GM10248 (cell line): ENCODE results near the gene INTS14.

ENCODE experiments used
- CTCF ChIA-PET: fragments of 300-600 bp; sonication (Branson Sonifier 250); formaldehyde crosslinking; extraction: SDS; loops from one replicate; lab custom pipeline; 2021; ENCODE audit warnings: antibody characterized with exemption; lab: Yijun Ruan, JAX
- POLR2A ChIA-PET: fragments of 350-650 bp; sonication (Branson Sonifier 250); formaldehyde crosslinking; extraction: SDS; loops from one replicate; lab custom pipeline; 2020; ENCODE audit warnings: antibody characterized with exemption; lab: Yijun Ruan, JAX
- DNase-seq: peaks from one replicate; pipeline ENCODE4 v3.0.0; 2012; ENCODE audit errors: extremely low spot score
- TF ChIP-seq, protein P1 (sequence below): IDR thresholded peaks from 2 replicates; pipeline ENCODE4 v1.5.1; 2012; ENCODE audit warnings: mild to moderate bottlenecking, low read depth; ENCODE audit errors: extremely low read depth, missing control alignments, control extremely low read depth

INTS14 gene

GRCh38 chr15:65651831-65652749 lies 41.2 kb upstream of the INTS14 start:
- no peak for DNase-seq
- TF ChIP-seq, protein P1, sequence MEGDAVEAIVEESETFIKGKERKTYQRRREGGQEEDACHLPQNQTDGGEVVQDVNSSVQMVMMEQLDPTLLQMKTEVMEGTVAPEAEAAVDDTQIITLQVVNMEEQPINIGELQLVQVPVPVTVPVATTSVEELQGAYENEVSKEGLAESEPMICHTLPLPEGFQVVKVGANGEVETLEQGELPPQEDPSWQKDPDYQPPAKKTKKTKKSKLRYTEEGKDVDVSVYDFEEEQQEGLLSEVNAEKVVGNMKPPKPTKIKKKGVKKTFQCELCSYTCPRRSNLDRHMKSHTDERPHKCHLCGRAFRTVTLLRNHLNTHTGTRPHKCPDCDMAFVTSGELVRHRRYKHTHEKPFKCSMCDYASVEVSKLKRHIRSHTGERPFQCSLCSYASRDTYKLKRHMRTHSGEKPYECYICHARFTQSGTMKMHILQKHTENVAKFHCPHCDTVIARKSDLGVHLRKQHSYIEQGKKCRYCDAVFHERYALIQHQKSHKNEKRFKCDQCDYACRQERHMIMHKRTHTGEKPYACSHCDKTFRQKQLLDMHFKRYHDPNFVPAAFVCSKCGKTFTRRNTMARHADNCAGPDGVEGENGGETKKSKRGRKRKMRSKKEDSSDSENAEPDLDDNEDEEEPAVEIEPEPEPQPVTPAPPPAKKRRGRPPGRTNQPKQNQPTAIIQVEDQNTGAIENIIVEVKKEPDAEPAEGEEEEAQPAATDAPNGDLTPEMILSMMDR, result no peak
- ChIA-PET POLR2A (no interaction called here), CTCF (interaction anchor here (1.0 to 3.4 kb wide), 4 partner anchors 9 to 65 kb away, joined by 3 to 29 read pairs (median 4); no protein-coding TSS in a partner anchor)

- no peak for DNase-seq
- TF ChIP-seq, protein P1, result no peak
- POLR2A ChIA-PET, result no interaction called here
- CTCF ChIA-PET, result interaction anchor here (1.0 to 6.1 kb wide), 5 partner anchors 10 to 173 kb away, joined by 3 to 57 read pairs (median 3); no protein-coding TSS in a partner anchor
Measured at GRCh38 chr15:65651042-65651322, 40.1 kb upstream of the INTS14 start.

GRCh38 chr15:65650312-65651041 lies 39.5 kb upstream of the INTS14 start:
- ChIA-PET CTCF (interaction anchor here (1.0 to 6.1 kb wide), 7 partner anchors 8 to 206 kb away, joined by 3 to 57 read pairs (median 3); partner anchors contain the start of gene INTS14), POLR2A (no interaction called here)
- no peak for DNase-seq

GRCh38 chr15:65646486-65646885 lies 35.6 kb upstream of the INTS14 start:
- CTCF ChIA-PET, result interaction anchor here (6.1 kb wide), 1 partner anchor 9 kb away, joined by 57 read pairs; no protein-coding TSS in a partner anchor
- no peak for DNase-seq
- TF ChIP-seq, protein P1, result no peak
- POLR2A ChIA-PET, result no interaction called here

More at GRCh38 chr15:65650312-65651041, 39.5 kb upstream of the INTS14 start:
- TF ChIP-seq, protein P1, result no peak

DNA sequence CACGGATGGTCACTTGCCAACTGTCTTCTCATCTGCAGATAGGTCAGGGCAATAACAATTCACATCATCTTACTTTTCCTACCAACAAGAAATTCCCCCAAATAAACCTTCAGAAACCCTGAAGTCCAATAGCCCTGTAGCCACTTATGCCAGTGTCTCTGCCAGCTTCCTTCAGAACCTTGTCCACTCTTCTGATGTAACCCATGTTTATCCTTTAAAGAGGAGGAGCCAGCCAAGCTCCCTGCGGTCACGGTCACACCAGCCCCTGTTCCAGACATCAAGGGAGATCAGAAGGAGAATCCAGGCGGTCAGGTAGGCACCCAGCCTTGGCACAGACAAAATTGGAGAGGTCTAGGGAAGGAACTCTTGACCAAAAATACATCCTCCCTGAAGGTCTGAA lies 34.5 kb upstream of the INTS14 start:
- TF ChIP-seq, protein P1, result no peak
- CTCF ChIA-PET, result interaction anchor here (6.1 kb wide), 1 partner anchor 7 kb away, joined by 57 read pairs; no protein-coding TSS in a partner anchor
- POLR2A ChIA-PET, result no interaction called here
- DNase-seq, result no peak

- POLR2A ChIA-PET, result no interaction called here
- no peak for DNase-seq
- TF ChIP-seq, protein P1, result no peak
- CTCF ChIA-PET, result interaction anchor here (1.2 to 1.5 kb wide), 3 partner anchors 13 to 178 kb away, joined by 3 read pairs; no protein-coding TSS in a partner anchor
Measured at GRCh38 chr15:65644282-65644681, 33.4 kb upstream of the INTS14 start.
